Stimulated activated naive CD8-positive, alpha-beta T cell treated with anti-CD3 and anti-CD28 coated beads, Interleukin-15, Interleukin-2, amounts not matched to agents 100 ng/mL and 50 ng/mL, for 24 hours (primary cell): ENCODE measurements around the gene JMJD4.

Experiments used
- H3K27ac Mint-ChIP-seq: one replicate; pipeline ENCODE4 v1.8.0; 2021; ENCODE audit warnings: mild to moderate bottlenecking, mixed read lengths
- H3K27me3 Mint-ChIP-seq: one replicate; pipeline ENCODE4 v1.8.0; 2021; ENCODE audit warnings: mixed read lengths
- H3K36me3 Mint-ChIP-seq: one replicate; pipeline ENCODE4 v1.8.0; 2021; ENCODE audit warnings: low read depth, mixed read lengths
- H3K4me1 Mint-ChIP-seq: one replicate; pipeline ENCODE4 v1.8.0; 2021; ENCODE audit warnings: low read depth, mixed read lengths
- H3K4me3 Mint-ChIP-seq: one replicate; pipeline ENCODE4 v1.8.0; 2021; ENCODE audit warnings: mild to moderate bottlenecking, mixed read lengths
- H3K9me3 Mint-ChIP-seq: one replicate; pipeline ENCODE4 v1.8.0; 2021; ENCODE audit warnings: mixed read lengths

Gene JMJD4

GRCh38 chr1:227763246-227764018 lies 28.3 kb upstream of the JMJD4 start:
- H3K9me3 Mint-ChIP-seq = no peaks in the 10 kb centered on the region
- peaks cover 48% of the 10 kb centered on the region for H3K36me3 Mint-ChIP-seq
- no peak overlapping the region for H3K27ac Mint-ChIP-seq
- H3K4me1 Mint-ChIP-seq = peaks cover 79% of the 10 kb centered on the region
- no peak overlapping the region for H3K4me3 Mint-ChIP-seq
- no peaks in the 10 kb centered on the region for H3K27me3 Mint-ChIP-seq

GRCh38 chr1:227762231-227762911 lies 27.3 kb upstream of the JMJD4 start:
- H3K27ac Mint-ChIP-seq = no peak overlapping the region
- H3K36me3 Mint-ChIP-seq = peaks cover 43% of the 10 kb centered on the region
- no peaks in the 10 kb centered on the region for H3K9me3 Mint-ChIP-seq
- no peak overlapping the region for H3K4me3 Mint-ChIP-seq
- H3K4me1 Mint-ChIP-seq = peaks cover 73% of the 10 kb centered on the region
- H3K27me3 Mint-ChIP-seq = no peaks in the 10 kb centered on the region

- H3K4me3 Mint-ChIP-seq = no peak overlapping the region
- H3K27me3 Mint-ChIP-seq = no peaks in the 10 kb centered on the region
- no peak overlapping the region for H3K27ac Mint-ChIP-seq
- H3K36me3 Mint-ChIP-seq = peaks cover 38% of the 10 kb centered on the region
- H3K4me1 Mint-ChIP-seq = peaks cover 67% of the 10 kb centered on the region
- no peaks in the 10 kb centered on the region for H3K9me3 Mint-ChIP-seq
Measured at GRCh38 chr1:227761621-227762230, 26.6 kb upstream of the JMJD4 start.

GRCh38 chr1:227760377-227760776 lies 25.3 kb upstream of the JMJD4 start:
- Mint-ChIP-seq H3K9me3 (no peaks in the 10 kb centered on the region), H3K27ac (no peak overlapping the region), H3K4me3 (no peak overlapping the region), H3K4me1 (peaks cover 62% of the 10 kb centered on the region), H3K36me3 (peaks cover 42% of the 10 kb centered on the region), H3K27me3 (no peaks in the 10 kb centered on the region)

- Mint-ChIP-seq H3K27me3 (no peaks in the 10 kb centered on the region), H3K4me1 (peaks cover 55% of the 10 kb centered on the region), H3K4me3 (no peak overlapping the region), H3K9me3 (no peaks in the 10 kb centered on the region), H3K36me3 (peaks cover 43% of the 10 kb centered on the region), H3K27ac (no peak overlapping the region)
Measured at GRCh38 chr1:227759341-227760300, 24.5 kb upstream of the JMJD4 start.

- Mint-ChIP-seq H3K27ac (no peak overlapping the region), H3K27me3 (no peaks in the 10 kb centered on the region), H3K4me1 (peaks cover 44% of the 10 kb centered on the region), H3K36me3 (peaks cover 40% of the 10 kb centered on the region), H3K4me3 (no peak overlapping the region), H3K9me3 (no peaks in the 10 kb centered on the region)
Measured at GRCh38 chr1:227758366-227758765, 23.3 kb upstream of the JMJD4 start.

GRCh38 chr1:227757781-227758180 lies 22.7 kb upstream of the JMJD4 start:
- H3K4me3 Mint-ChIP-seq = no peak overlapping the region
- no peak overlapping the region for H3K27ac Mint-ChIP-seq
- no peaks in the 10 kb centered on the region for H3K27me3 Mint-ChIP-seq
- peaks cover 40% of the 10 kb centered on the region for H3K36me3 Mint-ChIP-seq
- H3K9me3 Mint-ChIP-seq = no peaks in the 10 kb centered on the region
- H3K4me1 Mint-ChIP-seq = peaks cover 38% of the 10 kb centered on the region

GRCh38 chr1:227756172-227756959 lies 21.3 kb upstream of the JMJD4 start:
- Mint-ChIP-seq H3K27ac (peak overlapping the region; percentile 36), H3K36me3 (peaks cover 40% of the 10 kb centered on the region), H3K9me3 (no peaks in the 10 kb centered on the region), H3K4me3 (no peak overlapping the region), H3K4me1 (peaks cover 24% of the 10 kb centered on the region), H3K27me3 (no peaks in the 10 kb centered on the region)

GRCh38 chr1:227754958-227755357 lies 19.9 kb upstream of the JMJD4 start:
- H3K36me3 Mint-ChIP-seq = peaks cover 32% of the 10 kb centered on the region
- H3K4me3 Mint-ChIP-seq = no peak overlapping the region
- peaks cover 21% of the 10 kb centered on the region for H3K4me1 Mint-ChIP-seq
- no peaks in the 10 kb centered on the region for H3K9me3 Mint-ChIP-seq
- H3K27me3 Mint-ChIP-seq = no peaks in the 10 kb centered on the region
- no peak overlapping the region for H3K27ac Mint-ChIP-seq

- peaks cover 31% of the 10 kb centered on the region for H3K36me3 Mint-ChIP-seq
- no peaks in the 10 kb centered on the region for H3K27me3 Mint-ChIP-seq
- no peaks in the 10 kb centered on the region for H3K9me3 Mint-ChIP-seq
- H3K27ac Mint-ChIP-seq = no peak overlapping the region
- peaks cover 25% of the 10 kb centered on the region for H3K4me1 Mint-ChIP-seq
- no peak overlapping the region for H3K4me3 Mint-ChIP-seq
Measured at GRCh38 chr1:227753999-227754711, 19.1 kb upstream of the JMJD4 start.

- H3K9me3 Mint-ChIP-seq = no peaks in the 10 kb centered on the region
- H3K4me3 Mint-ChIP-seq = no peak overlapping the region
- no peaks in the 10 kb centered on the region for H3K27me3 Mint-ChIP-seq
- peaks cover 15% of the 10 kb centered on the region for H3K4me1 Mint-ChIP-seq
- H3K27ac Mint-ChIP-seq = no peak overlapping the region
- peaks cover 25% of the 10 kb centered on the region for H3K36me3 Mint-ChIP-seq
Measured at GRCh38 chr1:227749916-227750710, 15.0 kb upstream of the JMJD4 start.

GRCh38 chr1:227749225-227749624 lies 14.1 kb upstream of the JMJD4 start:
- no peak overlapping the region for H3K27ac Mint-ChIP-seq
- H3K27me3 Mint-ChIP-seq = no peaks in the 10 kb centered on the region
- H3K4me3 Mint-ChIP-seq = no peak overlapping the region
- H3K4me1 Mint-ChIP-seq = peaks cover 22% of the 10 kb centered on the region
- peaks cover 20% of the 10 kb centered on the region for H3K36me3 Mint-ChIP-seq
- no peaks in the 10 kb centered on the region for H3K9me3 Mint-ChIP-seq
